ENCODE measurements around the gene CKAP5.
"Not testable (repeated sequence)": the region's sequence is repeated elsewhere in the genome, so short reads cannot be mapped to it uniquely, and the experiment has no call there.

CKAP5 gene

DNA sequence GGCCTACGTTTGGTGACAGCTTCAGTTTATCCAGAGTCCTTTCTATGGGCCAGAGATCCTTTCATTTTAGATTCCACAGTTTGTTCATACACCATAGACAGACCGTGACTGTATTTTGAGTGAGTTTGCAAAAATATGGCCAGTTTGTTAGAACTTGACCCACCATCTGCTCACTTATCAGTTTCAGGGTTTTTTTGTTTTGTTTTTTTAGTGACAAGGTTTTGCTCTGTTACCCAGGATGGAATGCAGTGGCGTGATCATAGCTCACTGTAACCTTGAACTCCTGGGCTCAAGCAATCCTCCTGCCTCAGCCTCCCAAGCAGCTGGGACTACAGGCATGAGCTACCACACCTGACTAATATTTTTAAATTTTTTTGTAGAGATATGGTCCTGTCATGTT is 9.1 kb upstream of the CKAP5 start:
- no peak for DNase-seq (ENCODE audit: low read depth in 2 of 2)

DNA sequence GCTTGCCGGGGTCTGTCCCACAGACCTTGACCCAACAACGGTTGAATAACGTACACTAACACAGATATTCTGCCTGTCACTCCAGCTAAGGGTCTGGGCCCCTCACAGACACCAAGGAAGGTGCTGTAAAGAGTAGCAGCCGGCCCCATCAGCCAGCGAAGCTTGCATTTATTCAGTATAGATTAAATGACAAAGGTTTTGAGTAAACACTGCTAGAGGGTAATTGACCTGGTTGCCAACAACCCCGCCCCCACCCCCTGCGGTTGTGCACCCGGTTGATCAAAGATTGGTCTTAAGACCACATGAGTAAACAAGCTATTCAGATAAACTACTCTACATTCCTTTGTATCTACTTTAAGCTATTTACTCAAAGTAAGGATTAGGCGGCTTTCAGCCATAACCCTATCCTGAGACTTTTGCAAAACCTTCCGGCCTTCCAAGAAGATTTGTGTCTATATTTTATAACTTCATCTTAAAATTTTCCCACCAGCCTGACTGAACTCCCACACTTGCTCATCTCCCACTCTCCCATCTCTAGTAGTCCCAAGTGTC is 4.8 kb upstream of the CKAP5 start:
- DNase-seq (ENCODE audit: low read depth in 2 of 2) = no peak

DNA sequence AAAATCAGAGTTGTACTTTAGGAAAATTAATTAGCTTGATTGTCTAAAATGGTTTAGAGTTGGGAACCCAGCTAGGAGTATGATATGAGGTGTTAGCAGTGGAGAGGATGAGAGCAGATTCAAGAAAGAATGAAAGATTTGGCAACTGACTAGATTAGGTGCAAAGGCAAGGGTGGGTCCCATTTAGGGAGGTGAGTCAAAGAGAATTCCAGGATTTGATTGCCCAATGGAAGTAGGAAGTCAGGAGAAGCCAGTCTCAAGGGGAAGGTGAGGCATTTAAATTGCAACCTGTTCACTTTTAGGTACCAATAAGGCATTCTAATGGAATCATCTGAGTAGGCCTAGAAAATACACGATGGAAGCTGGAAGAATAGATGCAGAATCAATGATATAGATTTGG is 3.6 kb upstream of the CKAP5 start:
- DNase-seq (ENCODE audit: low read depth in 2 of 2) = no peak

DNA sequence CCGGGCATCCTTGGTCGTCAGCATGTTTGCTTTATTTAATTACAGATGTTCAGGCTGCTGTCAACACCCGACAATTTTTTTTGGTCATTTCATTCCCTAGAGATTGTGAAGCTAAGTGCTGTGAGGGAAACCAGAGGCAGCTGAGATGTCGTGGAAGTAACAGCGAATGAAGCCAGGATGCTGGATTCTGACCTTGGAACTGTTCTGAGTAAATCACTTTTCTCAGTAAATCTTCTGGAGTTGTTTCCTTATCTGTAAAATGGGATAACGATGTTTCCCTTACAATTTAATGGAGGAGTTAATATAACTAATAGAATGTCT is 390 bp upstream of the CKAP5 start:
- no peak for DNase-seq (ENCODE audit: low read depth in 2 of 2)

DNA sequence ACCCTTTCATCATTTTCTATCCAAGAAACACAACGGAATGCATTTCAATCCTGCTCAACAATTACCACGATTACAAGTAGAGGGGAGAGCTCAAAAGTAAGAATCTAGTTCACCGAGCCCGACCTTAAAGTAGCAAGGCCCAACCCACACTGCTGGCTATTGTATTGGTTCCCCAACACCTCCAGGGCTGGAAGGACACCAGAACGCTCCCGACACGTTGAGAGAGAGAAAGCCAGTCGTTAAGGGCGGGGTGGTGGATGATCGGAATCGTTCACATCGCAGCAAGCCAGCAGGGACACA is 690 bp downstream of the CKAP5 start:
- peak in 1 of 2 donors; percentile 0 for DNase-seq (ENCODE audit: low read depth in 2 of 2)

DNA sequence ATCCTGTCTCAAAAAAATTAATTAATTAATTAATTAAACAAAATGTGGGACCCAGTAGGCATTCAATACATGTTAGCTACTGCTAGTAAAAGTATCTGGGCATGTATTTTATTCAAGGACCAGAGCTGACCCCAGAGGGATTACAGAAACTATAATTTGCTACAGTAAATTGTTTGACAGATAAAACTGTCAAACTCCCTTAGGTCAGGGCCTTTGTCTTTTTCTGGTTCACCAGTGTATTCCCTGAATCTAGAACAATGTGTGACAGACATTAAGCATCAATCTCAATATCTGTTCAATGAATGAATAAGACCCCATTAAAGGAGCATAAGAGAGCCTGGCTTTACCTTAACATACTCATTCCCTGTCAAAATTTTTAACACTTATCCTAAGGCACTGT is 6.0 kb downstream of the CKAP5 start:
- no peak for DNase-seq (ENCODE audit: low read depth in 2 of 2)

DNA sequence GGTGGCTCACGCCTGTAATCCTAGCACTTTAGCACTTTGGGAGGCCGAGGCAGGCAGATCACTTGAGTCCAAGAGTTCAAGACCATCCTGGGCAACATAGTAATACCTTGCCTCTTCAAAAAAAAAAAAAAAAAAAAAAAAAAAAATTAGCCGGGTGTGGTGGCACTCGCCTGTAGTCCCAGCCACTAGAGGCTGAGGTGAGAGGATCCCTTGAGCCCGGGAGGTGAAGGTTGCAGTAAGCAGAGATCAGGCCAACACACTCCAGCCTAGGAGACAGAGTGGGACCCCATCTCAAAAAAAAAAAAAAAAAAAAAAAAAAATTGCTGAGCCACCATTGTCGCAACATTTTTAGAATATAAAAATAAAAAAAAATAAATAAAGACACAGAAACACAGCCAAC is 7.6 kb downstream of the CKAP5 start:
- no peak for DNase-seq (ENCODE audit: low read depth in 2 of 2)

DNA sequence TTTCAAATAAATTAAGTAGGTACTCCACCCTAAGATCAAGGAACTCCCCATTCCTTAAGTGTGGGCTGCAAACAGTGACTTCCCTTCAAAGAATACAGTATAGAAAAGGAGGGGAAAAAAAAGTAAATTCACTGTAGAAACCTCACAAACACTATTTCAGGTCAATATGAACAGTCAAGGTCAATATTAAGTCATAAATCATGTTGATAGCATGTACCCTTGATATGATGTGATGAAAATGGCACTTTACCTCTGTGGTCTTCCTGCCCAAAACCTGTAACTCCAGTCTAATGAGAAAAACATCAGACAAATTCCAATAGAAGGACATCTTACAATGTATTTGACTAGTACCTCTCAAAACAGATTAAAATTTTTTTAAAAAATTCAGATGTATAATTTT is 8.2 kb downstream of the CKAP5 start:
- no peak for DNase-seq (ENCODE audit: low read depth in 2 of 2)

DNA sequence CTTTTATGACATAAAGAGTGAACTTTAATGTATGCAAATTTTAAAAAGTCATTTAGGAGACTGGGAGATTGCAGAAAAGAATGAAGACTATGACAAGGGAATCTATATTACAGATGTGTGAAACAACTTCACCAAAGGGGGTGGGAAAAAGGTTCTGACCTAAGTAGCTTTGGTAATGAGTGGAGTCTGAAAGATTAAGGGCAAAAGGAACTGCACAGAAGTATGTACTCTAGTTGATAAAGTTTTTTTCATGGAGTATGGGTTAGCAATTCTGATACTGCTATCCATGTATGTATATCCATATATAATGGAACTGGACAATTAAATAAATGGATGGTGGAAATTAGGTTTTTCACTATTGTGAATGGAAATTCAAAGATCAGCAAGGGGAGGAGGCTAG is 9.2 kb downstream of the CKAP5 start:
- DNase-seq (ENCODE audit: low read depth in 2 of 2) = no peak

DNA sequence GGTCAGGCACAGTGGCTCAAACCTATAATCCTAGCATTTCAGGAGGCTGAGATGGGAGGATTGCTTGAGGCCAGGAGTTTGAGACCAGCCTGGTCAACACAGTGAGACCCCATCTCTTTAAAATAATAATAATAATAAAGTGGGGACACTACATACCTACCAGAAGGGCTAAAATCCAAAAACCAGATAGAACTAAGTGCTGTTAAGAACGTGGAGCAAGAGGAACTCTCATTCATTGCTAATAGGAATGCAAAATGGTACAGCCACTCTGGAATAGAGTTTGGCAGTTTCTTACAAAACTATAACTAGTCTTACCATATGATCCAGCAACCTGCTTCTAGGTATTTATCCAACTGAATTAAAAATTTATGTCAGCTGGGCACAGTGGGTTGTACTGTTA is 9.6 kb downstream of the CKAP5 start:
- no peak for DNase-seq (ENCODE audit: low read depth in 2 of 2)

DNA sequence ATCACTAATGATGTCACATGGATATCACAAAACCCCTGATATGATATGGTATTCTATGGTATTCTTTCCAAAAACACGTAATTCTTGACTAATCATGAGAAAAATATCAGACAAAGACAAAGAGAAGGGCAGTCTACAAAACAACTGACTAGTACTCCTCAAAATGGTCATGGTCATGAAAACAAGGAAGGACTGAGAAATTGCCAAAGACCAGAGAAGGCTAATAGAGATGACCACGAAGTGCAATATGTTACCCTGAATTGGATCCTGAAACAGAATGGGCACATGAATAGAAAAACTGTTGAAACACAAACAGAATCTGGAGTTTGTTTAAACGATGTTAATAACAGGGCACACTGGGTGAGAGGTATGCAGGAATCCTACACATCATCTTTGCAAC is 10.2 kb downstream of the CKAP5 start:
- DNase-seq (ENCODE audit: low read depth in 2 of 2) = no peak

DNA sequence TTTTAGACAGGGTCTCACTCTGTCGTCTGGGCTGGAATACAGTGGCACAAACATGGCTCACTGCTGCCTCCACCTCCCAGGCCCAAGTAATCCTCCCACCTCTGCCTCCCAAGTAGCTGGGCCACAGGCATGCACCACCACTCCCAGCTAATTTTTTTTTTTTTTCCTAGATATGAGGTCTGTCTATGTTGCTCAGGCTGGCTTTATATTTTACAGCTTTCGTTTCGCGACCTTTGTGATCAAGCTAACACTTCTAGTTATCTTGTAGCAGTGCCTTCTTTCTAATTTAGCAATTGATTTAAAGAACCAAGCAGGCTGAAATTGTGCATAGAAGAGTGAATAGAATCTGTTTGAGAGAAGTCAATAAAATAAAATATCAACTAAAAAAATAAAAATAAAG is 11.3 kb downstream of the CKAP5 start:
- DNase-seq (ENCODE audit: low read depth in 2 of 2) = no peak

DNA sequence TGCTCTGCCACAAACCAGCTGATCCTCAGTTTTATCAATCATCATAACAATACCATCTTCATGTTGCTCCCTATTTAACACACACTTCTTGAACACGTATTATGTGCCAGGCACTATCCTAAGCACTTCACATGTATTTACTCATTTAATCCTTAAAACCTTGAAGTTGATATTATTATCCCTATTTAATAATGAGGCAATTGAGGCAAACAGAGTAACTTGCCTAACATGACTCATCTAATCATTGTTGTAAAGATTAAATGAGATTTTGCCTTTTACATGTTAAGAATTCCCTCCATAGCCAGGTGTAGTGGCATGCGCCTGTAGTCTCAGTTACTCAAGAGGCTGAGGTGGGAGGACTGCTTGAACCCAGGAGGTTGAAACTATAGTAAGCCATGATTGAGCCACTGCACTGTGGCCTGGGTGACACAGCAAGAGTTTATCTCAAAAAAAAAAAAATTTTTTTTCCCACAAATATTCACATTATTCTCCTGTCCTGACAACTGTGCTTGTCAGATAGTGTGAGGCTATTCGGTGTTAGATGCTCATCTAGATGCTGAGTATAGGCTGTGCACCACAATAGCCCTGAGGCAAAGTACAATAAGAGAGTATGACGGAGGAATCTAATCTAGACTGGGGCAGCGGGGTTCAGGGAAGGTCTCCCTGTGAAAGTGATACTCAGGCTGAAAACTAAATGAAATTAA is 13.4 kb downstream of the CKAP5 start:
- DNase-seq (ENCODE audit: low read depth in 2 of 2) = no peak

DNA sequence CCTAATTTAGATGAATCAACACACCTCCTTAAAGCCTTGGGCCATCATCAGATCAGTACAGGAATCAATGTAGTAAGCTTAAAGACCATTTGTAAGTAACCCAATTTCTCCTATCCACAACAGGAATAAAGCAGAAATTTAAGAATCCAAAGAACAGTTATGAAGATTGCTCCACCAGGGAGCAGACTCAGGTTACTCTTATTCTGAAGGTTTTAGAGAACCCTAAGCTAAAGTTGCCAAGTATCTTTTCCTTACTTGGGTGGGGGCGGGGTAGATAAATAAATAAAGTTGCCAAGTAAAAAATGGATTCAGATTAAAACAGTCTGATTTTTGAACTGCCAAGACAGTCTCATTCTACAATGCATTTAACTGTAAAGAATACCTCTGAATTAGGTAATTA is 18.1 kb downstream of the CKAP5 start:
- no peak for DNase-seq (ENCODE audit: low read depth in 2 of 2)

DNA sequence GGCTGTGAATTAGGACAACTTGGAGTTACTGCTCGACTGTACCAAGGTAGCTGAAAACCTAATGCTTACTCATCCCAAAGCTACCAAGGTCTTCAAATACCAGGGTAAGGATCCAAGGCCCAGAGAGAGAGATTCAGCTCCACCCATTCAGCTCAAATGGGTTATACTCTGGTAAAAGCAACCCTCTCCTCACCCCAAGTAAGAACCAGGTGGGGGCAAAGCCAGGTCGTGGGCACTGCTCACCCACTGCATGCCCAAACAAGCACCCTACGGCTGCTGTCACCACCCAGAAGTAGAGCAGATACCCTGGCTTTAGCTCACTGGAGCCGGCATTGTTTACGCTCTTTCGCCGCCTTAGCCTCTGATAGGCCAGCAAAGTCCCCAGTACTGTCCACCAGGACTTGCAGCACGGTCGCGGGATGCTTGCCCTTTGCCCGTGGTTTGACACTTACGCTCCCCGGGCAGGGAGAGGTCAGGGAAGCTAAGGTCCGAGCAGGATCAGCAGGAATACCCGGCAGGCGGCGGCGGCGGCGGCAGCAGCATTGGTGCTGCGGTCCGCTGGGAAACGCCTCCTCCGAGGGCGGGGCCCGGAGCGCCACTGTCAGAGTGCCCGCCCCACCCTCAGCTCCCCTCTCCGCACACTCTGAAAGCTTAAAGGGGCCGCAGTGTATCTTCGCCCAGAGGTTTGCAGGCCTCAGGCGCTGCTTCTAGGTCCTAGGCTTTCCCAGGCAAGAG is 19.6 kb downstream of the CKAP5 start:
- peak; percentile 35 to 50 for DNase-seq (ENCODE audit: low read depth in 2 of 2)

DNA sequence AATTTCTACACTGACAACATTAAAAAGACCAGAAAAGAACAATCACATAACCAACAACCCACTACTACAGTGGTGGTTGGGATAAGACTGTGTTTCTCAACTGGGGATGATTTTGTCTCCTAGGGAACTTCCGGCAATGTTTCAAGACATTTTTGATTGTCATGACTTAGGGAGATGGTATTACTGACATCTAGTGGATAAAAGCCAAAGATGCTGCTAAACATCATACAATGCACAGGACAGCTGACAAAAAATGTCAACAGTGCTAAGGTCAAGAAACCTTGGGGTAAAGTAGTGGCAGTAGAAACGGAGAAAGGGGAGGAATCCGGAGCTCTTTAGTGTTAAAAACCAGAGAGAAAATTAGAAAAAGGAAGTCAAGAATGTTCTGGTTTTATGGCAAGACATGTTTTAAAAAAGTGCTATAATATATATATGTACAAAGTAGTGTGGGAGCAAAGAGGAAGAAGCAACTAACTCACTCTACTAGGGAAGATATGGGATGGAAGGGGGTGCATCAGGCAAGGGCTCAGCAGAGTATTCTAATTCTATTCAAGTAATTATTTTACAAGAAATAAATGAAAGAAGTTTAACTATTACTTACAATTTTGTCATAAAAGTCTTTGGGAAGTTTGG is 37.2 kb downstream of the CKAP5 start:
- no peak for DNase-seq (ENCODE audit: low read depth in 2 of 2)

DNA sequence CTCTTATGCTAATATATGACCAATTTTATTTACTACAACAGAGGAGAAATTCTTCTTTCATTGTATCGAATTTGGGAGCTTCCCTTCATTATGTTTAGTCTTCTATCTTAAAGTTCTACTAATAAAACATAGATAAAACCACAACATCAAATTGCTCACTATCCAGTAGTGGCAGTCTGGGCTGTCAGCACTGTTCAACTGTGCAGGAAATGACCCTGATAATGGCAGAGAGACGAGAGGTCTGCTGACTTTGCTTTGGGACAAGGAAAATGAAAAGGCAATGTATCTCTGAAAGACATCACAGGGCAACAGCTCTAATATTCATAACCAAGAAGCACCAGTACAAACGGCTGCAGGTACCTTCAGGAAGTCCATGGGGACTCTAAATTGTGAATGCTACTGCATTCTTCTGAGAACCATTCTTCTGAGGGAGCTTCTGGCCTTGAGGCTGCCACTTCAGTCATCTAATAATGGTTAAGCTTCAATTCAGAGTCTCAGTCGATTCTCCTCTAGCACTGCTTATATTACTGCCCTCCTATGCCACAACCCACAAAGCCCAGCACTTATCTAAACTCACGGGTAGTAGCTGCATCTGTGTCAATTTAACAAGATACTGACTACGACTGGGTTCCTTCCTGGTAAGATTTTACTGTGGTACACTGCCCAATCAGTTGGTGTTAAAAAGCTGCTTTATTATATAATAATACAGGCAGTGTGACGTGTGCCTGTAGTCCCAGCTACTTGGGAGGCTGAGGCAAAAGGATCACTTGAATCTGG is 44.2 kb downstream of the CKAP5 start:
- no peak for DNase-seq (ENCODE audit: low read depth in 2 of 2)

DNA sequence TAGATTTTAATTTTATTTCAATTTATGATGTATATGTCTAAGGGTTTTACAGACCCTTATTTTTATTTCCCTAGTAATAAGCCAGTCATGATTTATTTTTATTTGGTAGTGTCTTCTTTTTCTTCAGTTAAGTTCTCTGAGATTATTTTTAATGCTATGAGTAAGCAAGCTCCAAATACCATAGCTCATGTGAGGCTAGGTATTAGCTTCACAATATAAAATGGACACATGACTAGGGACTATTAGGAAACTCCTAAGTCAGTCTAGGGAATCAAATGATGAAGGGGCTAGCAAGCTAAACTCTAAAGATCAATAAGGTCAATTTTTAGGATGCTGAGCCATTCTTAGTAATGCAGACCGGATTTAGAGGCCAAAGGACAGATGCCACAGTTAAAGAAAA is 45.9 kb downstream of the CKAP5 start:
- DNase-seq (ENCODE audit: low read depth in 2 of 2) = no peak

DNA sequence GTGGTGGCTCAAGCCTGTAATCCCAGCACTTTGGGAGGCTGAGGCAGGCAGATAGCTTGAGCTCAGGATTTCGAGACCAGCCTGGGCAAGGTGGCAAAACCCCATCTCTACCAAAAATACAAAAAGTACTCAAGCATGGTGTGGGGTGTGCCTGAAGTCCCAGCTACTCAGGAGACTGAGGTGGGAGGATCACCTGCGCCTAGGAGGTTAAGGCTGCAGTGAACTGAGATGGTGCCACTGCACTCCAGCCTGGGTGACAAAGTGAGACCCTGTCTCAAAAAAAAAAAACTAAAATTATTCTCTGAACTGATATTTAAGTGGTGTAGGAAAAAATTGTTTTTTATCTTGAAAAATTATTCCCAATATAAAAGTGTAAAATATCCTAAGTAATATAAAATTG is 46.4 kb downstream of the CKAP5 start:
- DNase-seq (ENCODE audit: low read depth in 2 of 2) = not testable (repeated sequence)

DNA sequence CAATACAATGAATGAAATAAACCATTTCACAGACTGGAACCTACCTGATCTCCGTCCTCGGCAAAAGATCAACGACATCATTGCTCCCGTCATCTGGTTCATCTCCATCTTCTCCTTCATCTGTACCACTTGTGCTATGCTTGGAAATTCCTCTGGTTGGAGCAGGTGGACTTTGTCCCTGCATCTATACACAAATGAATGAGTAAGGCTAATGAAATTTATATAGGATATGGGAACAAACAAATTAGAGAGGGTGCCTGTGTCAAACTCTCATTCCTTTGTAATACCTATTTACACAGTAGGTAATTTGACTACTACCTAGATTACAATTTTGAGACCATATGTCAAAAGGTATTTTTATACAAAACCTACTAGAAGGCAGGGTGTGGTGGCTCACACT is 67.7 kb downstream of the CKAP5 start:
- DNase-seq (ENCODE audit: low read depth in 2 of 2) = no peak

DNA sequence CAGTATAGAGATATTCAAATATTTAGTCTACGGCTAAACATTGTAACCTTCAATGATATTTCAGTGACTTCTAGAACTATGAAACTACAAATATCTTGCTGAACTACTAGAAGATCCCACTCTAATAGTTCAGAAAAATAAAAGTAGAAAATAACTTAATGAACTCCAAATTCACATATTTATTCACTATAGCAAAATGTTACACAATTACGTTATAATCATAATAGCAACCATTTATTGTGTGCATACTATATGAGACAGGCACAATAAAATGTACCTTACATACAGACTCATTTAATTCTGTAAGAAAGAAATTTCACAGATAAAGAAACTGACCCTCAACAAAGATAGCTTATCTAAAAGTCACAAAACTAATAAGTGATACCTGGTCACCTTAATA is 69.2 kb downstream of the CKAP5 start:
- DNase-seq (ENCODE audit: low read depth in 2 of 2) = no peak

DNA sequence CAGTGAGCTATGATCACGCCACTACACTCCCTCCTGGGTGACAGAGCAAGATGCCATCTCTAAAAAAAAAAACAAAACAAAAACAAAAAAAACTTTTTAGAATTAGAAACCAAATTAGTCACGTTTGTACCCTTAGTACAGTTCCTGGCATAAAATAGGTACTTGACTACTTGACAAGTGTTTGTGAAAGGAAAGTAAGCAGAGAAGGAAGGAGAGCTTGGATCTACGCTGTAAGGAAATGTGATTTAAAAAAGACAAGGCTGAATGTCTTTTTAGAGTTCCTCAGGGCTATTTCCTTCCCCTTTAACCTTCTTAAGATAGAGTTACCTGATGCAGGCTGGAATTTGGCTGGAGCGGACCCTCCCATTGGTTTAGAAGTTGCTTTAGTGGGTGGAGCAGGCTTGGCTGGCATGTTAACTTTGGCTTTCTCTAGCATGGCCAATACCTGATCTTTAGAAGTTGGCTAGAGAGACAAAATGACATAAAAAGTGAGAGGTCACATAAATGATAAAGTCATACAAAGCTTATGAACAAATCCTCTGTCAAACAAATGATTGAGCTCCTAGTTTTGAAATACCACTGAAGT is 76.4 kb downstream of the CKAP5 start:
- DNase-seq (ENCODE audit: low read depth in 2 of 2) = no peak
